Endothelial cell of umbilical vein (primary cell): ENCODE measurements around the gene VSNL1. TPM values are rescaled to one million over a fixed set of nuclear protein-coding genes. Genes with fewer than 3 reads are reported as not detected.

ENCODE experiments used
- BruUV-seq: library from RNA; stranded (reverse); fragments of 400-500 nt; replicated peaks from 2 replicates; lab custom pipeline; 2021; lab: Mats Ljungman, UMichigan
- CTCF ChIA-PET: fragments of 300-600, 350-600 bp; sonication (Branson Sonifier 250); formaldehyde crosslinking; loops from one replicate; lab custom pipeline; 2021; ENCODE audit warnings: antibody characterized with exemption, inconsistent platforms; lab: Charles Lee
- POLR2A ChIA-PET: fragments of 300-600, 350-600 bp; sonication (Branson Sonifier 250); formaldehyde crosslinking; loops from one replicate; lab custom pipeline; 2021; ENCODE audit warnings: antibody characterized with exemption, inconsistent platforms; lab: Charles Lee
- DNase-seq: peaks from one replicate; pipeline ENCODE4 v3.0.0-alpha.2; 2011; ENCODE audit warnings: low read depth, low spot score
- FAIRE-seq: peaks from 2 replicates; lab custom pipeline; 2011; peaks lifted over from hg19 to GRCh38; lab: Jason Lieb, UNC
- H2AFZ ChIP-seq: 2 replicates; pipeline ENCODE4 v1.6.0; 2012; ENCODE audit warnings: low read depth, low read length, control low read depth, inconsistent platforms
- H3K27ac ChIP-seq: 2 replicates; pipeline ENCODE4 v1.5.1; 2011; ENCODE audit warnings: low read depth, mild to moderate bottlenecking, control low read depth, low read length, moderate library complexity; ENCODE audit not compliant: insufficient read depth
- H3K27me3 ChIP-seq, 2 experiments: 2 replicates each; pipeline versions ENCODE4 v1.6.0 to v1.6.1; 2011; ENCODE audit warnings: low read length in 2 of 2, mixed read lengths in 1 of 2; ENCODE audit not compliant: control insufficient read depth in 2 of 2, insufficient read depth in 2 of 2
- H3K36me3 ChIP-seq, 2 experiments: 2 replicates in 1 of 2; 3 replicates in 1 of 2; pipeline ENCODE4 v1.5.1; 2011; ENCODE audit warnings: low read length in 2 of 2, mild to moderate bottlenecking in 1 of 2, moderate library complexity in 1 of 2; ENCODE audit not compliant: control insufficient read depth in 2 of 2, insufficient read depth in 2 of 2; ENCODE audit errors: extremely low read depth in 1 of 2
- H3K4me1 ChIP-seq: 3 replicates; pipeline ENCODE4 v1.5.1; 2011; ENCODE audit warnings: mild to moderate bottlenecking, low read length; ENCODE audit not compliant: control insufficient read depth, insufficient read depth; ENCODE audit errors: extremely low read depth
- H3K4me2 ChIP-seq: 2 replicates; pipeline ENCODE4 v1.6.1; 2011; ENCODE audit warnings: low read length, control low read depth, mixed read lengths; ENCODE audit not compliant: insufficient read depth
- H3K4me3 ChIP-seq, 3 experiments: fragments of 200-600 bp in 1 of 3; sonication (generic), shearing (Covaris generic) in 1 of 3; replicated peaks in 1 of 3; 2 replicates each; pipeline ENCODE4 v1.5.1; 2011 to 2016; ENCODE audit warnings: control low read depth in 3 of 3, low read length in 3 of 3, mild to moderate bottlenecking in 2 of 3, inconsistent platforms in 1 of 3, low read depth in 1 of 3, moderate library complexity in 1 of 3; ENCODE audit not compliant: insufficient read depth in 1 of 3
- H3K79me2 ChIP-seq: 2 replicates; pipeline ENCODE4 v1.6.0; 2012; ENCODE audit warnings: low read length, inconsistent platforms; ENCODE audit not compliant: control insufficient read depth, insufficient read depth
- H3K9ac ChIP-seq: replicated peaks from 2 replicates; pipeline ENCODE3; 2011; ENCODE audit warnings: low read length, control low read depth; ENCODE audit not compliant: insufficient read depth; ENCODE audit errors: extremely low read depth
- H3K9me1 ChIP-seq: replicated peaks from 3 replicates; pipeline ENCODE4 v1.6.0; 2011; ENCODE audit warnings: mild to moderate bottlenecking, low read length; ENCODE audit not compliant: control insufficient read depth, insufficient read depth; ENCODE audit errors: extremely low read depth
- H3K9me3 ChIP-seq: replicated peaks from 2 replicates; pipeline ENCODE4 v1.5.1; 2012; ENCODE audit warnings: low read length, inconsistent platforms; ENCODE audit not compliant: control insufficient read depth, insufficient read depth
- H4K20me1 ChIP-seq: replicated peaks from 2 replicates; pipeline ENCODE3; 2011; ENCODE audit warnings: mild to moderate bottlenecking, low read length; ENCODE audit not compliant: control insufficient read depth, insufficient read depth; ENCODE audit errors: extremely low read depth
- EZH2 ChIP-seq: IDR thresholded peaks from 2 replicates; pipeline ENCODE4 v1.6.1; 2012; ENCODE audit warnings: borderline replicate concordance, low read depth, mild to moderate bottlenecking, moderate library complexity, low read length, inconsistent platforms; ENCODE audit not compliant: severe bottlenecking
- FOS ChIP-seq: IDR thresholded peaks from 2 replicates; pipeline ENCODE4 v1.6.1; 2011; ENCODE audit warnings: mild to moderate bottlenecking, low read length, moderate library complexity, borderline replicate concordance; ENCODE audit not compliant: insufficient read depth
- GATA2 ChIP-seq: IDR thresholded peaks from 2 replicates; pipeline ENCODE4 v1.7.0; 2011; ENCODE audit warnings: low read depth, mild to moderate bottlenecking, moderate library complexity, mixed read lengths, low read length; ENCODE audit not compliant: insufficient read length, insufficient read depth
- JUN ChIP-seq: IDR thresholded peaks from 2 replicates; pipeline ENCODE4 v1.6.1; 2011; ENCODE audit warnings: borderline replicate concordance, low read depth; ENCODE audit not compliant: insufficient read length, insufficient read depth
- MYC ChIP-seq: IDR thresholded peaks from one replicate; pipeline ENCODE4 v1.6.1; 2011; ENCODE audit warnings: mild to moderate bottlenecking, low read depth, low read length
- POLR2A ChIP-seq: IDR thresholded peaks from 2 replicates; pipeline ENCODE4 v1.6.1; 2012; ENCODE audit warnings: low read depth, mild to moderate bottlenecking, control low read depth, low read length
- POLR2AphosphoS5 ChIP-seq: IDR thresholded peaks from 2 replicates; pipeline ENCODE4 v1.6.1; 2012; ENCODE audit warnings: low read depth, mild to moderate bottlenecking, control low read depth, low read length, moderate library complexity; ENCODE audit not compliant: insufficient read depth
- dilution Hi-C: fragments of 300-500 bp; cut with MboI; formaldehyde crosslinking; loops from one replicate; pipeline ENCODE4 v1.15.0; 2019; ENCODE audit warnings: low sequenced_read_pairs; ENCODE audit not compliant: extremely low pct_ligation_motif_present
- intact Hi-C: fragments of 100-400 bp; cut with micrococcal nuclease; formaldehyde crosslinking; loops from one replicate; pipeline ENCODE4 v1.10.0; 2022
- polyA plus RNA-seq, 4 experiments: library from polyadenylated mRNA; depleted of rRNA in 3 of 4; stranded (reverse) in 3 of 4; unstranded in 1 of 4; fragments of >200 nt; gene quantifications; 2 replicates each; pipeline versions ENCODE4 v1.2.1 to v1.2.3, GENCODE V29; 2011 to 2012; ENCODE audit warnings: missing spikeins in 1 of 4
- total RNA-seq: library from RNA; stranded (reverse); gene quantifications from 2 replicates; pipeline ENCODE4 v1.2.3, GENCODE V29; 2021
- TF ChIP-seq, protein P1 (sequence below), 2 donors: IDR thresholded peaks; 1 replicate in 1 of 2; 2 replicates in 1 of 2; pipeline ENCODE4 v1.5.1; 2011; ENCODE audit warnings: low read length in 2 of 2, mild to moderate bottlenecking in 2 of 2, moderate library complexity in 2 of 2, control low read depth in 1 of 2, inconsistent platforms in 1 of 2, low read depth in 1 of 2; ENCODE audit not compliant: insufficient read depth in 1 of 2; ENCODE audit errors: extremely low read depth in 1 of 2
- TF ChIP-seq, protein P2 (sequence below): IDR thresholded peaks from 2 replicates; pipeline ENCODE4 v1.6.1; 2011; ENCODE audit not compliant: insufficient read depth, insufficient read length

VSNL1 gene
- total and polyA plus RNA-seq, 2 donors (not counting 3 experiments of a cell fraction or from before 2014, with no cell fraction given), result not detected

DNA sequence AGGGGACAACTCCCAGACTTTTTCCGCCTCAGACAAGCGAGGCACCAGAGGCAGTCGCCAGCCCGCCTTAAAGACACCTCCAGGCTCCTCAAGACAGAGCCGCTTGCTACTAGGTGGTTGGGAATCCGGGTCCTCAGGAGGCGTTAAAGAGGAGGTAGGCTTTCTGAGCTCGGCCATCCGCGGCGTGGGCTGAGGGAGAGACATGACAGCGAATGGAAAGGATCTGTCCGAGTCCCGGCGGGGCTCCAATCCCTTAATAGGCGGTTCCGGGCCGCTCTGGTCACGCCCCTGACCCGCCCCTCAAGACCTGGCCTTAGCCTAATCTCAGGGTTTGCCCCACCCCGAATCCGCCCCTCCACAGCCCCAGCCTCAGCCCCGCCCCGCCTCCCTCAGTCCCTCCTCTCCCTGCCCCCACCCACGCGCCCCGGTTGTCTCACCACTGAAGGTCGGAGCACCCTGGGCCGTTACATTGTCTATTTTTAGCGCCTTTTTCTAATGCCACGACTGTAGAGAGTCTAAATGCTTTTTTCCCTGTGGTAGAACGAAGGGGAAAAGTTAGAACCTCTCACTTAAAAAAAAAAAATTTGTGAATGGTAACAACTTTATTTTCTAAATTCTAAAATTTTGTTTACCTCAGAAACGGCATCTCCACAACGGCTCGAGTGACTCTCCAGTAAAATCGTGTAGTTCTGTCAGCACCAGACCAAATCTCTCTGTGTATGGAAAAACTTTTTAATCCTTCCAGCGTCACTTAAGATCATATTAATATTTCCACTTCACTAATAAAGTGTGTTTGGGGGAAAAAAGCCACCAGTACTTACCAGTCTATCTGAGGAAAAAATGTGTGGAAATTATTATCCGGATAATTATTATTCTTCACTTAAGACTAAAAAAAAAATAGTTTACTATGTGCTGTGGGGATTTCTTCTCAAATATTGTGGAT, 22.0 kb upstream of the VSNL1 start, which contains the start of gene RAD51AP2:
Gene RAD51AP2, minus strand, starts transcription at position 229 of the 943 bp plus-strand sequence. Its CDS starts 25 bp downstream, at position 204.
- intact Hi-C loops, result loop anchor here (1.0 to 2.0 kb wide), 2 partner anchors 16 to 21 kb away; no protein-coding TSS in a partner anchor
- Histone ChIP-seq H3K27ac (no peak within 1 kb of the TSS), H3K4me2 (peak within 1 kb of the TSS; percentile 79), H3K9ac (no peak within 1 kb of the TSS), H3K4me1 (peaks cover 2% of the 10 kb centered on the region), H4K20me1 (no peaks in the 10 kb centered on the region), H3K79me2 (no peaks in the 10 kb centered on the region), H3K9me3 (no peaks in the 10 kb centered on the region), H3K36me3 (no peaks in the 10 kb centered on the region), H3K27me3 (peaks cover 0 to 47% of the 10 kb centered on the region in 2 experiments), H3K4me3 (peak within 1 kb of the TSS; percentile 2 to 40 (median 27)), H3K9me1 (no peaks in the 10 kb centered on the region), H2AFZ (peak within 1 kb of the TSS; percentile 87)
- CTCF ChIA-PET, result no interaction called here
- dilution Hi-C loops, result no loop called here
- POLR2A ChIA-PET, result no interaction called here
- TF ChIP-seq, protein P1, sequence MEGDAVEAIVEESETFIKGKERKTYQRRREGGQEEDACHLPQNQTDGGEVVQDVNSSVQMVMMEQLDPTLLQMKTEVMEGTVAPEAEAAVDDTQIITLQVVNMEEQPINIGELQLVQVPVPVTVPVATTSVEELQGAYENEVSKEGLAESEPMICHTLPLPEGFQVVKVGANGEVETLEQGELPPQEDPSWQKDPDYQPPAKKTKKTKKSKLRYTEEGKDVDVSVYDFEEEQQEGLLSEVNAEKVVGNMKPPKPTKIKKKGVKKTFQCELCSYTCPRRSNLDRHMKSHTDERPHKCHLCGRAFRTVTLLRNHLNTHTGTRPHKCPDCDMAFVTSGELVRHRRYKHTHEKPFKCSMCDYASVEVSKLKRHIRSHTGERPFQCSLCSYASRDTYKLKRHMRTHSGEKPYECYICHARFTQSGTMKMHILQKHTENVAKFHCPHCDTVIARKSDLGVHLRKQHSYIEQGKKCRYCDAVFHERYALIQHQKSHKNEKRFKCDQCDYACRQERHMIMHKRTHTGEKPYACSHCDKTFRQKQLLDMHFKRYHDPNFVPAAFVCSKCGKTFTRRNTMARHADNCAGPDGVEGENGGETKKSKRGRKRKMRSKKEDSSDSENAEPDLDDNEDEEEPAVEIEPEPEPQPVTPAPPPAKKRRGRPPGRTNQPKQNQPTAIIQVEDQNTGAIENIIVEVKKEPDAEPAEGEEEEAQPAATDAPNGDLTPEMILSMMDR (IDR thresholded peaks at IDR 0.05; ENCODE audit: extremely low read depth in 1 of 2, insufficient read depth in 1 of 2, low read depth in 1 of 2, low read length in 2 of 2), result no peak
- TF ChIP-seq POLR2AphosphoS5 (no peak), POLR2A (no peak), EZH2 (no peak), JUN (no peak), FOS (no peak), GATA2 (no peak), MYC (no peak)
- TF ChIP-seq, protein P2, sequence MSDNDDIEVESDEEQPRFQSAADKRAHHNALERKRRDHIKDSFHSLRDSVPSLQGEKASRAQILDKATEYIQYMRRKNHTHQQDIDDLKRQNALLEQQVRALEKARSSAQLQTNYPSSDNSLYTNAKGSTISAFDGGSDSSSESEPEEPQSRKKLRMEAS, result no peak
- FAIRE-seq (peak; percentile 73), DNase-seq (peak; percentile 55)
- no TSS peak for BruUV-seq
